ENCODE data around the gene SLX9.

The SLX9 gene

DNA sequence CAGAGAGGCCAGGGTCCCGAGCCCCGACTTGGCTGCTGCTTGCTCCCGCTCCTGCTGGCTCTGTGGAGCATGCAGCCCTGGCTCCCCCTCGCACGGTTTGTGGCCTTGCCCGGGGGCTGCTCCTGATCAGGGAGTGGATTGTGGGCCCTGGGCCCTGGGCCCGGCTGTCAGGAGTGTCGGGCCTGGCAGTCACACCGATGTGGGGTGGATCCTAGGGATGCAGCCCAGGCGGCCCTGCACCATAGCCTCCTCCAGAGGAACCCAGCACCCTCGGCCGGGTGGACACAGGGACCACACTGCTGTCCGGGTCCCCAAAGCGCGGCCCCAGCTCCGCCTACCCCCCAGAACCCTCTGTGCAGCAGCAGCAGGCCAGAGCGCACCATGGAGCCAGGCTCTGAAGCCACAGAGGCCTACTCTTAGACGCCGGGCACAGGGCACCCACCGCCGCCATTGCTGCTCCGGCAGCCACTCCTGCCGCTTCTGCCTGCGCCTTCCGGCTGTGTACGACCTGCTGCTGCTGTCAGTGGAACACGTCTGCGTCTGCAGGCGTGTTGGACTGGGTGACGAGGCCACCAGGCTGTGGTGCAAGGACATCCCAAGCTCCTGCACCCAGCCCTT is 9.4 kb downstream of the SLX9 start:
- no peak for DNase-seq

DNA sequence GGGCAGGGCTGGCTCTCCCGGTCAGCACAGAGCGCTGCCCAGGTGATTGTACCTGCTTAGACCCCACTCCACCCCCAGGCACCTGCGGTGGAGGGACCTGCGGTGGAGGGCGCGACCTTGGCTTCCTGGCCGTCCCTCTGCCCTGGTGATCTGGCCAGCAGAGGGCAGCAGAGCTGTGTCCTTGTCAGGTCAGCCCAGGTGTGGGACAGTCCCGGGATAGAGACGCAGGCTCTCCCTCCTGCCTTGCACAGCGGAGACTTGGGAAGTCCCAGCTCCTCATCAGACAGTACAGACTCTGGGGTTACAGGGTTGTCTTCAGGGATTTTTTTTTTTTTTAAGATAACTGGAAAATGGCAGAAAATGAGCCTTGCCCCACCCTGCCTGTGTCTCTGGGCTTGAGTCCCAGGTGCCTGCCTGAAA is 10.0 kb downstream of the SLX9 start:
- no peak for DNase-seq

DNA sequence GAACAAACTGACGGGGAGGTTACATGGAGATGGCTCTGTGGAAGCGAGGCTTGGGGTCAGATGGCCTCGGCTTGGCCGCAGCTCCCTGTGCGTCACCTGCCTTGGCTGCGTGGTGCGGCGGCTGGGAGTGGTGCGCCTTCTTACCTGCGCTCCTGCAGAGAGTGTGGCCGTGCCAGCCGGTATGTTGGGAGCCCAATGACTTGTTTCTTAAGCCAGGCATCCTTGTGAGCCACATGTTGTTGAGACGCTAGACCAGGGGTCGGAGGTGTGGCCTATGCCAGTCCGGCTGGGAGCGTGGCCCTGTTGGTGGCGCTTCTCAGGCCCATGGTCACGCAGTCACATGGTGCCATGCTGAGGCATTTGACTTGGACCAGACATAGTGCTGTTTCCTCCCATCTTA is 10.5 kb downstream of the SLX9 start:
- no peak for DNase-seq

DNA sequence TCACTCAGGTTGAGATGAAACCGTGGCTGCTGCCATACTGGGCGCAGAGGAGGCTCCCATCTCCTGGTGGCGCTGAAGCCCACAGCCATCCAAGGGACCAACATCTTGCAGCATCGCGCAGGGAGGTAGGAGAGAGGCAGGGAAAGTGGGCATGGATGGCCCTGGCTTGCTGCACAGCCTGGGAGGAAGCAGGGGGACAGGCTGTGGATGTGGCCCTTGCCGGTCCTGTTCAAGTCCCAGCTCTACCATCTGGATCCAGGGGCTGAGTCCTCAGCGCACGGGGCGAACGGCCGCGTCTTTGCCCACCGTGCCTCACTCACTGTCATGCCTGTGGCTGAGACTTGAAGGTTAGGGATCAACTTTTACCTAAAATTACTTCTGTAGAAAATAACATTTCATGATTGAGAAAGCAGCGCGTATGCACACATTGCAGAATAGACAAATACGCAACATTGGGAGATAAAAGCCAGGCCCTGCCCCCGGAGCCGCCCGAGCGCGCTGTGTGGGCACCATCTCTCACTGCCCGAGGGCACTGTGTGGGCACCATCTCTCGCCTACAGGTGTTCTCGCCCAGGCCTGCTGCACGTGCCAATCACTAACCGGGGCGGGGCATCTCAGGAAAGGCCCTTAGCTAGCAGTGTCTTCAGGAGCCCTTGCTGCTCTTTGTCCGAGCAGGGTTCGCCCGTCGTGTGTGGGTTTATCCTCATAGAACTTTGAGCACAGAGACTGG is 11.5 kb downstream of the SLX9 start:
- DNase-seq: no peak

DNA sequence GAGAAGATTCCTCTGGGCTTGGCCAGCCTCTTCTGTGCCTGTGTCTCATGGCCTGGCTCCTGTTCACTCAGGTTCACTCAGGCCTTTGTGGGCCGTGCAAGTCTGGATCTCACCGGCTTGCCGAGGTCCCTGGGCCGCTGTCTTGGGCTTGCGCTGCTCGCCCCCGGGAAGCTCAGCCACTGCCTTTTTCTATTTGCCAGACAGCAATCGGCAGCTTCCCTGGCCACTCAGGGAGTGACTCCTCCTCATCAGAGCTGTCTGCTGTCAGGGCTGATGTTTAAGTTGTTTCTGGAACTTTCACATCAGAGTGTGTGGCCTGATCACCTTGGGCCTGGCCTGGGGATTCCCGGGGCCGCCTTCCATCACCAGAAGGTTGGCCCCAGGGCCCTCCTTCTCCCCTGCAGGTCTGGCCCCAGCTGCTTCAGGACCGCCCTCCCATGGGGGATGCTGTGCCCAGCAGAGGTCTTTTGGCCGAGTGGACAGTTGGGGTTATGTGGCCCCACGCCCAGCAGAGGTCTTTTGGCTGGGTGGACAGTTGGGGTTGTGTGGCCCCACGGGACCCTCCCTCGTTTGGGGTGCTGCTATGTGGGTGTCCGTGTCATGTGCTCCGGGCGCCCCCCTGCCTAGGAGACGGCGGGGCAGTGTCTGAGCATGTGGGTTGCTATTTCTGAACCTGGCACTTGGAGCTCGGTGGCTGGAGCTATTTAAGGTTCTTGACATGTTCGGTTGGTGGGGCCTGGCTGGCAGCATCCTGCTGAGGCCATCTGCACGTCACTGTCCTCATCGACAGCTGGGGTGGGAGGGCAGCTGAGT is 12.5 kb downstream of the SLX9 start:
- DNase-seq: no peak

DNA sequence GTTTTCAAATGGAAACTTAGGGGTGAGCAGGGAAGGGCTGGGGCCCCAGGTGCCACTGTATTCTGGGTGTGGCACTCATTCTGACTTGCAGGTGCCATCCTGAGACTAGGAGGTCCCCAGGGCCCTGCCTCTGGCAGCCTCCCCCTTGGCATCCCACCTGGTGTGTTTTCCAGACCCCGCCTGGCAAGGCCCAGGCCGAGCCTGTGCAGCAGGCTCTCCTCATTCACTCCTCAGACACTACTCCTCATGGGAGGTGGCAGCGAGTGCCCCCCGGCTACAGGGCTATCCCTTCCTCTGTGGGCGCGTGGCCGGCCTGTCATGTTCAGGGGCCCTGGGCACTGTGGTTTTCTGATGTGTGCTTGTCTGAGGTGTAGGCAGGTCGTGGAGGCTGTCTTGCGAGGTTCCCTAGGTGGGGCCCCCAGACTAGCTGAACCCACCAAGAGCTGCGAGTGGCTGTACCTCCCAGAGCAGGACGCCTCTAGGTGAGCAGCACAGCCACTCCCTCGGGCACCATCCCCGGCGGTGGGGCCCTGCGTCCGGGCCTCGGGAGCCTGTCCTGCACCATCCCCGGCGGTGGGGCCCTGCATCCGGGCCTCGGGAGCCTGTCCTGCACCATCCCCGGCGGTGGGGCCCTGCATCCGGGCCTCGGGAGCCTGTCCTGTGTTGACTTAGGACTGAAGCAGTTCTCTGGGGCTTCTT is 13.2 kb downstream of the SLX9 start:
- DNase-seq: no peak

DNA sequence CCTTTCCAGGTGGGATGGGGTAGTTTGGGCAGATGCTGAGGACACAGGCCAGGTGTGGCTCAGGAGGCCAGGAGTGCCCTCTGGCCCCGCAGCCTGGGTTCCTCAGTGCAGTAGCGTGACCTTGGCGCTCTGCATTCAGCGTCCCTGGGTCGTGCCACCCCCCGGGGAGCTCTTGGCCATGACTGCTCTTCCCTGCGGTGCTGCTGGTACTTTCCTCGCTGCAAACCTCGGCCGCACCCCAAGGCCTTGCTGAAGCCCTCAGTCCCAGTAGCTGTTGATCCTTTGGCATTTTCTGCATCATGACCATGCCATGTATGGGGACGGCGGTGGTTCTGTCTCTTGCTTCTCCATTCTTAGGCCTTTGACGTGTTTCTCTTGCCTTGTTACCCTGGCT is 13.8 kb downstream of the SLX9 start:
- no peak for DNase-seq

DNA sequence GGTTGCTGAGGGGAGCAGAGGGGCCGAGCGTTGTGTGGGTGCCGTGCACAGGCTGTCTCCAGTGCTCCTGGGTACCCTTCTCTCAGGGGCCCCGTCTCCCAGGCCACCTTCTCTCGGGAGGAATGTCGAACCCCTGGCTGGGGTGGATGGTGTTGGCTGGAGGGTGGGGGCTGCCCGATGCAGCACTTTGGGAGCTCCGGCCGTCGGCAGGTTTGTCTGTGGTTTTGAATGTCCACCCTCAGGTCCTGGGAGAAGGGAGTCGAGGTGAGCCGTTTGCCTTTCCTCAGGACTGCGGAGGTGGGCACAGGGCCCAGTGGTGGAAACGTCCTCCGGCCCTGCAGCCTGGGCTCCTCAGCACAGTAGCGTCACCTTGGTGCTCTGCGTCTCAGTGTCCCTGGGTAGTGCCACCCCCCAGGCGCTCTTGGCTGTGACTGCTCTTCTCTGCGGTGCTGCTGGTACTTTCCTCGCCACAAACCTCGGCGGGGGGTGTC is 14.5 kb downstream of the SLX9 start:
- no peak for DNase-seq

DNA sequence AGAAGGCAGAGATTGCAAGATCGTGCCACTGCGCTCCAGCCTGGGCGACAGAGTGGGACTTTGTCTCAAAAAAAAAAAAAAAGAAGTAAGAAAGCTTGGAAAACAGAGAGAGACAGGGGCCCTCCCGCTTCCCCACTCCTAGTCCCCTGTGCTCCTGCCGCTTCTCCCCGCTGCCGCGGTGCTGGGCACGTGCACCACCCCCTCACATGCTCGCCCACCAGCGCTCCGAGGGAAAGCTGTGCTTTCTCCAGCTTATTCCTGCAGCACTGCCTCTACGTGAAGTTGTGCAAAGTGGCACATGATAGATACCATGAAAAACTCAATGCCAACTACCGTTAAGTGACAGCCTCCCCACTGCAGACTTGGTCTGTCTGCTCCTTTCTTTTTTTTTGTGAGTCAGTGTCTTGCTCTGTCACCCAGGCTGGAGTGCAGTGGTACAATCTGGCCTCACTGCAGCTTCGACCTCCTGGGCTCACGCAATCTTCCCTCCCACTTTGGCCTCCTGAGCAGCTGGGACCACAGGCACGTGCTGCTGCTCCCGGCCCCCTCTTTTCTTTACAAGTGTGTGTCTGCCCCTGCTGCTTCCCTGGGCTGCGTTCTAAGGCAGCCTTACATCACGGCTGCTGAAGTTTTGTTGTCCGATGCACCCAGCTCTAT is 15.4 kb downstream of the SLX9 start:
- no peak for DNase-seq

DNA sequence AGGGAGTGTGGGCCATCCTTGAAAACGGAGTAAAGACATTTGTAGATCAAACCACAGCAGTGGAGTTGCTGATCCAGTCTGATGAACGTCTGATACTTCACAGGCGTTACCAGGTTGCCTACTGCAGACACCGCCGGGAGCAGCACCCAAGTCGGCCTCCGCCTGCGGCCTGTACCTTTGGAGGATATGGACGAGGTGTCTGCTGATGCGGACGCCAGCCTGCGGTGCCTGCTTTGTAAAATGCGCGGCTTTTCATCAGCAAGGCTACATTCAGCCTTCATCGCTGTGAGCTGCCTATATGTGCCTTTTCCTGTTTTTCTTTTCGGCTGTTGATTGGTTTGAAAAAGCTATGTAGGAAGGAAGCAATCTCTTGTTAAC is 16.0 kb downstream of the SLX9 start:
- no peak for DNase-seq

DNA sequence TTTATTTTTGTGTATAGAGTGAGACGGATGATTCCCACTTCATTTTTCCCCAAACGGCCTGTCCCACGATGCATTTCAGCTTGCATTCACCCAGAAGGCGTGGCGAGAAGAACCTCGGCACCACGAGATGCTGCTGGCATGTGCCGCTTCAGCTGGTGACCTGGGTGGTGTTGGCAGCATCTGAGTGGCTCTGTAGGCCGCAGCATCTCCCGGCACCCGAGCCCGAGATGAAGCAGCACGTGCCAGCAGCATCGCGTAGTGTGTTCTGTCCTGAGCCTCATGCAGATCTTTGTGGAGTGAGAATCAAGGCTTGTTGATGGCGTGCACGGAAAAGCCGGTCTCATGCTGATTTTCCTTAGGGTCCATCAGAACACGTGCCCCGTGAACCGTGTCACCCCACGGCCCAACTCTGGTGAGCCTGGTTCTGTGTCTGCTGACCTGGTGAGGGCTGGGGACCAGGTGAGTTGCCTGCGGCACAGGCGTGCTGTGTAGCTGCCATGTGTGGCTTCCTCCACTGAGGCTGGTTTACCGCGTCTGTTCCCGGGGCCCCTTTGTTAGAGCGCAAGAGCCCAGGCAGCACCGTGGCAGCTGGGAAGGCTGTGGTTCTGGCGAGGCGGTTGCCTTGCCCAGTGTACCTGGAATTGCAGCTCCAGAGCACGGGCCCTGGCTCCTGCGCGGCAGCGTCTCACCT is 16.7 kb downstream of the SLX9 start:
- no peak for DNase-seq

DNA sequence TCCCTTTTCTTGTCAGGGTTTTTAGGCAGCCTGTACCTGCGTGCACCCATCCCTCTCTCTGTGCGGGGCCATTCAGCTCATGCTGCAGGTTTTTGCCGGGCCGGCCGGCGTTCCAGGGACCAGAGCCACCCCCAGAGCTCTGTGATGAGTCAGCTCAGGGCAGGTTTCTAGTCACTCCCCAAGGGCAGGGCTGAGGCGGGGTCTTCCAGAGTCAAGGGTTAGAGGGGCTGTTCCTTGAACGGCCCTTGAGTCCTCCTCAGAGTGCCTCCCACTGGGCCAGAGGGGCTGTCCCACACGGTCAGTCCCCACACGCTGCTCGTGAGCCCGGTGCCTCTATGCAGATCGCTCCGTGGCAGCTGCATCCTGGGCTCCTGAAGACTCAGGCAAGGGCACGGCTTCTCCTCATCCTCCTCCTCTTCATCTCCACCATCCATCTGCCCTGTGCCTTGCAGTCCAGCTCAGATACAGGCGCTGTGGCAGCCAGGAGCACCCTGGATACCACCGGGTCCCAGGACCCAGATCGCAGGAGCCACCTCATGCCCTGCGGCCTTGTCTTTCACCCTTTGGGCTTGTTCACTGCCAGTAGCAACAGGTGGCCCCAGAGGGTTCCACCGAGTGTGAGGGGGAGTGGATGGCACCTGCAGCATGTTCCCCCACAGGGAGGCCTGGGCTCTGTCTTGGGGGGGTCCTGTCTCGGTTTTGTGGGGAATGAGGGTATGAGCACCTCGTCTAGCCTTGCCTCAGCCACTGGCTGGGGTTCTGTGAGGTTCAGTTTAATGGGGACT is 17.4 kb downstream of the SLX9 start:
- DNase-seq: no peak

DNA sequence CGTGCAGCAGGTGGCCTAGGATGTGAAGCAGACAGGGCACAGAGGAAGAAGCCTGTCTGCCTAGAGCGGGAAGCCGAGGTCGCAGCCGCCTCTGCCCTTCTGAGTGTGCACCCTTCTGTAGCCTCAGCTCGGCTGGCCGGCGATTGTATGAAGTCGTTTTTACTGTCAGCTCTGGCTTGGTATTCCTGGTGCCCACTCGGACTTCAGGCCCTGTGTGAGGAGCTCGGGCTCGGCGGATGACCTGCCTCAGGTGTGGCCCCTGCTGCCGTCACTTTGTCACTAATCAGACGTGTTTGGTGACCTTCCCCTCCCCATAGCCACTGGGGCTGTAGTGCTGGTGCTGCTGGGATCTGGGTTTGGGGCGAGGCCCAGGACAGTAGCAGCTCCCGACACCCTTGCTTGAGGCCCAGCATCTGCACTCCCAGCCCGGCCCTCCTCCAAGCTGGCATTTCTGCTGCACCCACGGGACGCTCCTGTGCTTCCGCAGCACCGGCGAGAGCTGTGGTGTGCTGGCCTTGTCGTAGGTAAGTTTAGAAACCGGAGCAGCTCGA is 18.1 kb downstream of the SLX9 start:
- no peak for DNase-seq

DNA sequence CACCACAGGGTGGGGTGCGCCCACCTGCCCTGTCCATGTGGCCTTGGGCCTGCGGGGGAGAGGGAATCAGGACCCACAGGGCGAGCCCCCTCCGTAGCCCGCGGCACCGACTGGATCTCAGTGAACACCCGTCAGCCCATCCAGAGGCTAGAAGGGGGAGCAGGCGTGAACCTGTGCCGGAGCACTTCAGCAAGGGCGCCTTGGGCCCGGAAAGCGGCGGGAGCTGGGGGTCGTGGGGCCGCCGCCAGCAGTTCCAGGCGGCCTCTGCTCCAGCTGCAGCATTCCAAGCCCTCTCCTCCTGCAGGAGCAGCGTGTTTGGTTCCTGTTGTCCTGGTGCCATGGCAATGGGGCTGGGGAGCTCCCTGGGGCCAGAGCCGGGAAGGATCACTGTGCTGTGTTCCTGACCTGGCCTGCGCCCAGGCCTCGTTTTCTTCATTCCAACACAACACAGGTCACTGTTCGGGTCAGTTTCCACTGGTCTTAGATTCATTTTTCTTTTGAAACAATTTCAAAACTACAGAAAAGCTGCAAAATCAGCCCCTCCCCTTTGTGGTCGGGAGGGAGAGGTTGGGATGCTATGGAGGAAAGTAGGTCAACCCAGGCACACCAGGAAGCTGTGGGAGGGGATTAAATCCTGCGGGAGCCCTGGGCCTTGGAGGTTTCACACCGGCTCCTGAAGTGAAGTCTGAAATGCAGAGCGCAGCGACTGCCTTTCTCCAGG is 18.8 kb downstream of the SLX9 start:
- no peak for DNase-seq

DNA sequence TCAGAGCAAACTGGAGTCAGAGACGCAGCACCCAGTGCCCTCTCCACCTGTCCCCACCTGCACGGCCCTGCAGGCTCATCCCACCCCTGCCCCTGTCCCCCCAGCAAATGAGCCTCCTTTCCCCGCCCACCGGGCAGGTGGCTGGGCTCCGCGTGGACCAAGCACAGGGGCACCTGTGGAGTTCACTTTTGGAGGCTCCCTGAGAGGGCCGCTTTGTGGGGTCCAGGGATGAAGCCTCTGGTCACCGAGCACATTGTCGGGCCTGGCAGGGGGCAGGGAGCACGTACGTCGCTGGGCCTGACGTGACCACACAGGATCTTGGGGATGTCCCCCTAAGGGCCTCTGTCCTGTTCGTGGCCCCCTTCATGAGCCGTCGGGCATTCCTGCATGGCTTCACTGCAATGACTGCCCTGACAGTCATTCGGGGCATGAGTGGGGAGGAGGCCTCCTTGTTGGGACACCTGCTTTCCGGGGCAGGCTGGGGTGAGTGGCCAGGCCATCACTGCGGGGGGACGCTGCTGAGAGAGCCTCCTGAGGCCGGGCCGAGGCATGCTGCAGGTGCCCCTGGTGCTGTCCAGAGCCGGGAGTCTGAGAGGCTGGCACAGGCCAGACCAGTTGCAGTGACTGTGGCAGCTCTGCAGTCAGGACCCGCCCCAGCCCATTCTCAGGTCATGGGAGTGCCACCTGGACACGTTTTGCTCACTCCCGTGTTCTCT is 19.7 kb downstream of the SLX9 start:
- no peak for DNase-seq

DNA sequence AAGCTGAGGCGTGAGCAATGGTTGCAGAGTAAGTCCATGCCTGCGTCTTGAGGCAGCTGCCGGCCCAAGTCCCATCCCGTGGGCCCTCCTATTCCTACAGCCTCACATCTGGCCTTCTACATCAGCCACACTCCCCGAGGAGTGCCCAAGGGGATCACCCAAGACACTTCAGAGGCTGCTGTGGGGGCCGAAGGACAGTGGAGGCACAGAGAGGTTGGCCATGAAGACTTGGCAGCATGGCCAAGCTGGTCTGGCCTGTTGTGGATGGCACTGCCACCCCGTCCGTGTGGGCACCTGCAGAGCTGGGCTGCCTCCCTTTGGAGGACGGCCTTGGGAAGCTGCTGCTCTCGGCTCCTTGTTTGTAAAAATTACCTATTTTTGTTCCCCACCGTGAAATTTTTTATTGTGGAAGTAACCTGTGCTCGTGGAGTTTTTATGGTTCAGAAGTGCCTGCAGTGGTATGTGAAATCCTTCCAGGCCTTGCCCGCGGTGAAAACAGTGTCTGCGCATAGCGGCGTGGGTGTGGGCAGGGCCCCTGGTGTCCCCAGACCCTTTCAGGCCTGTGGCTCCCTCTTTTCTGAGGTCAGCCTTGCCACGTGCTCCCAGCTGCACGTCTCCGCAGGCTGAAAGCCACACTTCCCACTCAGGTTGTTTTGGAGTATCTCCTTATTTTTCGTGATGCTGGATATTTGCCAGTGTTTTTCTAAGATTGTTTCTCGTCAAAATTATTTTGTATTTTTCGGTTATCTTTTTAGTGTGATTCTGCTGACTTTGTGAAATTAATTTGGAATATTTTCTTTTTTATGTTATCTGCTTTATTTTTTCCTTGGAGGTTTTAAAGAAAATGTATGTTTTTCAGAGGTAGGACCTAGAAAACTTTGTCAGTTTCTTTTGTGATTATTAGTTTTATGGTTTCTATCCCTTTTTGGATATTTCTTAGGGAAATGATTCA is 20.6 kb downstream of the SLX9 start:
- no peak for DNase-seq

DNA sequence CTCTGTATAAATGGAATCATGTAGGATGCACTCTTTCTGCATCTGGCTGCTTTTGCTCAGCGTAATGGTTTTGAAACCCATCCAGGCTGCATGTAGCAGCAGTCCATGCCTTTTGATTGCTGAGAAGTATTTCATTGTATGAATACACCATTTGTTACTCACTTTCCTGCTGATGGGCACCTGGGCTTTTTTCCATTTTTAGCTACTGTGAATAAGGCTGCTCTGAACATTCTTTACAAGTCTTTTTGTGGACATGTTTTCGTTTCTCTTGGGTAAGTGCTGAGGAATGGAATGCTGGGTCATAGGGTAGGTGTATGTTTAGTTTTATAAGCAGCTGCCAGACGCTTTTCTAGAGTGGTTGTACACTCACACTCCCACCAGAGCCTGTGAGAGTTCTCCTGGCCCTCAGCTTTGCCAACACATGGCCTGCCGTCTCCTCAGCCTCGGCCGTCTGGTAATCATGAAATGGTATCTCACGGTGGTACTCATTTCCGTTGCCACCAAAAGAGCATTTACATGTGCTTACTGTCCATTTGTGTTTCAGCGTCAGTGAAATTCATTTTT is 22.7 kb downstream of the SLX9 start:
- DNase-seq: no peak

DNA sequence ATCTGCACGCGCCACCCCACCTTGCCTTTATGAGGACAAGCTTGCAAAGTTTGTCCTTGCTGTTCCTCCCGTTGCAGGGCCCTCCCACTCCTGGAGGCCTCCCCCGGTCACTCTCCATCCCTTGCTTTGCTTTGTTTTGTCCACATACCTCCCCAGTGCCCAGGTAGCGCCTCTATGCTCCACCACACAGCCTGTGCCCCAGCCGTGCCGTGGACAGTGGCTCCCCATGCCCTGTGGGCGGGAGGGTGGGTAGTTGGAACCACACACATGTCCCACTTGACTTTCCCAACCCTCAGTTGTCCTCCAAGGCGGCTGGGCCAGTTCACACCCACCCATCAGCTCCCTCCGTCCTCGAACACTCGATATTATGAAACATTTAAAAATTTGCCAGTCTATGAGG is 24.6 kb downstream of the SLX9 start:
- no peak for DNase-seq
